T-cell (primary cell): ENCODE measurements around the gene B4GALT5. TPM values are rescaled to one million over a fixed set of nuclear protein-coding genes. Genes with fewer than 3 reads are reported as not detected.
A peak's percentile ranks its signal among the peaks of the same experiment; 100 is the strongest.

Experiments used
- ATAC-seq, 4 experiments: fragments of 200-7000 bp in 3 of 4; fragments of 150-1000 bp in 1 of 4; cut with Tn5 transposase; replicated peaks in 1 of 4; 1 replicate in 3 of 4; 2 replicates in 1 of 4; pipeline ENCODE4 v1.10.0; 2021; ENCODE audit warnings: moderate library complexity in 3 of 4, mild to moderate bottlenecking in 2 of 4, moderate number of reproducible peaks in 1 of 4
- CTCF ChIA-PET, 2 donors: fragments of 300-600 bp; sonication (Branson Sonifier 250); formaldehyde crosslinking; loops; one replicate each; lab custom pipeline; 2022; ENCODE audit warnings: antibody characterized with exemption in 2 of 2; lab: Charles Lee
- POLR2A ChIA-PET, 2 donors: fragments of 300-600 bp; sonication (Branson Sonifier 250); formaldehyde crosslinking; loops; one replicate each; lab custom pipeline; 2022; ENCODE audit warnings: antibody characterized with exemption in 2 of 2; lab: Charles Lee
- DNase-seq, 35 experiments: peaks; one replicate each; pipeline versions ENCODE4 v3.0.0 to v3.0.0-alpha.2; 2013 to 2023
- H3K27ac ChIP-seq: one replicate; pipeline ENCODE4 v1.5.1; 2013; ENCODE audit warnings: low read length
- H3K27me3 ChIP-seq, 2 experiments: replicated peaks in 1 of 2; 1 replicate in 1 of 2; 2 replicates in 1 of 2; pipeline versions ENCODE4 v1.6.1 to v1.7.0; 2013; ENCODE audit warnings: low read length in 1 of 2, mixed read lengths in 1 of 2; ENCODE audit not compliant: control insufficient read depth in 2 of 2, insufficient read depth in 2 of 2; ENCODE audit errors: extremely low read depth in 1 of 2
- H3K36me3 ChIP-seq, 2 donors: 1 replicate in 1 of 2; 2 replicates in 1 of 2; pipeline versions ENCODE4 v1.6.1 to v1.7.0; 2013; ENCODE audit warnings: low read length in 1 of 2; ENCODE audit not compliant: control insufficient read depth in 2 of 2, insufficient read depth in 1 of 2; ENCODE audit errors: extremely low read depth in 1 of 2
- H3K4me1 ChIP-seq, 2 experiments: 1 replicate in 1 of 2; 2 replicates in 1 of 2; pipeline versions ENCODE4 v1.6.1 to v1.7.0; 2013; ENCODE audit warnings: low read length in 2 of 2, mixed read lengths in 1 of 2; ENCODE audit not compliant: insufficient read depth in 2 of 2, control insufficient read depth in 1 of 2; ENCODE audit errors: extremely low read depth in 1 of 2
- H3K4me3 ChIP-seq, 2 donors: 1 replicate in 1 of 2; 2 replicates in 1 of 2; pipeline versions ENCODE4 v1.5.1 to v1.7.0; 2013; ENCODE audit warnings: mild to moderate bottlenecking in 2 of 2, low read length in 1 of 2, moderate library complexity in 1 of 2; ENCODE audit not compliant: control insufficient read depth in 1 of 2; ENCODE audit errors: extremely low read depth in 1 of 2
- H3K9me3 ChIP-seq: 2 replicates; pipeline ENCODE4 v1.7.0; 2013
- H3K27ac Mint-ChIP-seq, 2 donors: one replicate each; pipeline ENCODE4 v1.8.0; 2020 to 2021; ENCODE audit warnings: mild to moderate bottlenecking in 2 of 2, mixed read lengths in 2 of 2
- H3K27me3 Mint-ChIP-seq, 2 donors: one replicate each; pipeline ENCODE4 v1.8.0; 2021 to 2022; ENCODE audit warnings: mixed read lengths in 2 of 2
- H3K36me3 Mint-ChIP-seq: one replicate; pipeline ENCODE4 v1.8.0; 2021; ENCODE audit warnings: mixed read lengths
- H3K4me1 Mint-ChIP-seq, 3 donors: one replicate each; pipeline ENCODE4 v1.8.0; 2020 to 2022; ENCODE audit warnings: mixed read lengths in 3 of 3, mild to moderate bottlenecking in 1 of 3
- H3K4me3 Mint-ChIP-seq, 3 donors: one replicate each; pipeline ENCODE4 v1.8.0; 2020 to 2022; ENCODE audit warnings: mild to moderate bottlenecking in 3 of 3, mixed read lengths in 3 of 3, moderate library complexity in 3 of 3
- H3K9me3 Mint-ChIP-seq, 3 donors: one replicate each; pipeline ENCODE4 v1.8.0; 2020 to 2022; ENCODE audit warnings: mixed read lengths in 3 of 3
- WGBS: methylation state at CpG from one replicate; pipeline ENCODE4 v1.1.5; 2013; ENCODE audit warnings: missing lambda C conversion rate; ENCODE audit not compliant: insufficient coverage; 5-methylcytosine and 5-hydroxymethylcytosine counted together
- total RNA-seq, 35 experiments: library from RNA in 6 of 35; stranded (reverse) in 6 of 35; fragments of 120-200 nt in 1 of 35; gene quantifications; one replicate each; pipeline versions ENCODE4 v1.2.1 to v1.2.4 and lab custom pipeline; 2013 to 2026

The B4GALT5 gene
- total RNA-seq, 5 donors from 2014 or later (not counting 1 experiment from before 2014, with no cell fraction given) = 4.6 to 11.9 (median 9.2) TPM

DNA sequence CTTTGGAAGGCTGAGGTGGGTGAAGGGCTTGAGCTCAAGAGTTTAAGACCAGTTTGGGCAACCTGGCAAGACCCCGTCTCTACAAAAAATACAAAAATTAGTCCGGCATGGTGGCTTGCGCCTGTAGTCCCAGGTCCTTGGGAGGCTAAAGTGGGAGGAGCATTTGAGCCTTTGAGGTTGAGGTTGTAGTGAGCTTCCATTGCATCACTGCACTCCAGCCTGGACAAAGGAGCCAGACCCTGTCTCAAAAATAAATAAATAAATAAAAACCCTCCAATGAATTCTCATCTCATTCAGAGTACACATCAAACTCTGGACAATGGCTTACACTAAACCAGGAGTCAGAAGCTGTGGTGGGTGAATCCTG is 31.8 kb downstream of the B4GALT5 start:
- POLR2A ChIA-PET = no interaction called here

DNA sequence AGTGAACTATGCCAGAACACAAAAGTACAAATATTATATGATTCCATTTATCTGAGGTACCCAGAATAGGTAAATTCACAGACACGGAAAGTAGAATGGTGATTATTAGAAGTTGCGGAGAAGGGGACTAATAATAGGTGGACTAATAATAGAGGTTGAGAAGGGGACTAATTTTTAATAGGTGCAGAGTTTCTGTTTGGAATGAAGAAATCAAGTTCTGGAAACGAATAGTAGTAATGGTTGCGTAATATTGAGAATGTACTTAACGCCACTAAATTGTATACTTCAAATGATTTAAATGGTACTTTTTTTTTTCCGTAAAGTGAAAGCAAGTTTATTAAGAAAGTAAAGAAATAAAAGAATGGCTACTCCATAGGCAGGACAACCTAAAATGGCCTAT is 33.2 kb downstream of the B4GALT5 start:
- no peaks in the 10 kb centered on the region for H3K27me3 Mint-ChIP-seq
- ChIA-PET CTCF (interaction anchor here in 1 of 2 donors (0.9 to 1.0 kb wide), 2 partner anchors 9 to 15 kb away, joined by 3 to 6 read pairs; no protein-coding TSS in a partner anchor), POLR2A (no interaction called here)
- WGBS = 80% methylated on average over 1 of the region's 6 CpGs
- peaks cover 18% of the 10 kb centered on the region for H3K36me3 Mint-ChIP-seq
- no peak overlapping the region for H3K27ac ChIP-seq
- no peaks in the 10 kb centered on the region for H3K9me3 Mint-ChIP-seq
- peaks cover 0 to 42% of the 10 kb centered on the region in 2 experiments for H3K4me1 ChIP-seq
- no peaks in the 10 kb centered on the region for H3K27me3 ChIP-seq
- DNase-seq (no peak), ATAC-seq (no peak)
- peaks cover 32 to 71% (median 59%) of the 10 kb centered on the region in 3 donors for H3K4me1 Mint-ChIP-seq
- H3K4me3 Mint-ChIP-seq = no peak overlapping the region
- H3K9me3 ChIP-seq = no peaks in the 10 kb centered on the region
- H3K36me3 ChIP-seq = peaks cover 0 to 3% of the 10 kb centered on the region in 2 donors
- H3K4me3 ChIP-seq = no peak overlapping the region
- H3K27ac Mint-ChIP-seq = peak overlapping the region in 1 of 2 donors; percentile 21

More for the DNA sequence above, 31.8 kb downstream of the B4GALT5 start:
- Mint-ChIP-seq H3K4me1 (peaks cover 22 to 66% (median 54%) of the 10 kb centered on the region in 3 donors), H3K27me3 (no peaks in the 10 kb centered on the region), H3K4me3 (no peak overlapping the region), H3K27ac (peak overlapping the region in 1 of 2 donors; percentile 25), H3K9me3 (no peaks in the 10 kb centered on the region), H3K36me3 (peaks cover 18% of the 10 kb centered on the region)
- Histone ChIP-seq H3K27ac (no peak overlapping the region), H3K27me3 (no peaks in the 10 kb centered on the region), H3K36me3 (peaks cover 0 to 3% of the 10 kb centered on the region in 2 donors), H3K4me3 (no peak overlapping the region), H3K9me3 (no peaks in the 10 kb centered on the region), H3K4me1 (peaks cover 0 to 33% of the 10 kb centered on the region in 2 experiments)
- WGBS = no CpG with 5 or more reads among the region's 3 CpGs
- DNase-seq (no peak), ATAC-seq (no peak)
- CTCF ChIA-PET = no interaction called here

GRCh38 chr20:49679634-49680033 is 34.0 kb downstream of the B4GALT5 start:
- peaks cover 0 to 3% of the 10 kb centered on the region in 2 donors for H3K36me3 ChIP-seq
- POLR2A ChIA-PET = interaction anchor here in 1 of 2 donors (1.3 kb wide), 1 partner anchor 11 kb away, joined by 6 read pairs; no protein-coding TSS in a partner anchor
- peak overlapping the region in 1 of 2 donors; percentile 71 for H3K27ac Mint-ChIP-seq
- H3K4me1 Mint-ChIP-seq = peaks cover 32 to 74% (median 60%) of the 10 kb centered on the region in 3 donors
- H3K9me3 ChIP-seq = no peaks in the 10 kb centered on the region
- DNase-seq (no peak), ATAC-seq (no peak)
- no peaks in the 10 kb centered on the region for H3K9me3 Mint-ChIP-seq
- no CpG with 5 or more reads among the region's 1 CpG for WGBS
- no peak overlapping the region for H3K4me3 ChIP-seq
- H3K27me3 Mint-ChIP-seq = no peaks in the 10 kb centered on the region
- no peaks in the 10 kb centered on the region for H3K27me3 ChIP-seq
- CTCF ChIA-PET = interaction anchor here in 1 of 2 donors (0.9 to 1.2 kb wide), 2 partner anchors 11 to 14 kb away, joined by 3 read pairs; no protein-coding TSS in a partner anchor
- peaks cover 0 to 47% of the 10 kb centered on the region in 2 experiments for H3K4me1 ChIP-seq
- H3K36me3 Mint-ChIP-seq = peaks cover 18% of the 10 kb centered on the region
- H3K27ac ChIP-seq = no peak overlapping the region
- no peak overlapping the region for H3K4me3 Mint-ChIP-seq

- Histone ChIP-seq H3K9me3 (no peaks in the 10 kb centered on the region), H3K27me3 (no peaks in the 10 kb centered on the region), H3K4me1 (peaks cover 0 to 57% of the 10 kb centered on the region in 2 experiments), H3K36me3 (peaks cover 0 to 3% of the 10 kb centered on the region in 2 donors), H3K27ac (peak overlapping the region; percentile 85), H3K4me3 (no peak overlapping the region)
- ChIA-PET CTCF (interaction anchor here in 1 of 2 donors (1.0 kb wide), 2 partner anchors 15 to 32 kb away, joined by 3 read pairs; no protein-coding TSS in a partner anchor), POLR2A (interaction anchor here in 1 of 2 donors (0.7 kb wide), 1 partner anchor 8 kb away, joined by 3 read pairs; no protein-coding TSS in a partner anchor)
- Mint-ChIP-seq H3K36me3 (peaks cover 16% of the 10 kb centered on the region), H3K27ac (peak overlapping the region; percentile 82 to 84), H3K4me3 (no peak overlapping the region), H3K4me1 (peaks cover 32 to 78% (median 63%) of the 10 kb centered on the region in 3 donors), H3K9me3 (no peaks in the 10 kb centered on the region), H3K27me3 (no peaks in the 10 kb centered on the region)
- no peak for DNase-seq
- WGBS = 91% methylated on average over 4 of the region's 11 CpGs
- ATAC-seq = no peak
Observed at GRCh38 chr20:49677777-49678758, 35.6 kb downstream of the B4GALT5 start.

GRCh38 chr20:49676581-49677291 is 36.9 kb downstream of the B4GALT5 start:
- Histone ChIP-seq H3K27me3 (no peaks in the 10 kb centered on the region), H3K4me3 (no peak overlapping the region), H3K9me3 (no peaks in the 10 kb centered on the region), H3K4me1 (peaks cover 0 to 57% of the 10 kb centered on the region in 2 experiments), H3K36me3 (no peaks in the 10 kb centered on the region), H3K27ac (peak overlapping the region; percentile 85)
- ATAC-seq = peak; percentile 73 to 91 (median 82)
- Mint-ChIP-seq H3K4me3 (peak overlapping the region; percentile 0 to 21 (median 14)), H3K36me3 (peaks cover 6% of the 10 kb centered on the region), H3K27me3 (no peaks in the 10 kb centered on the region), H3K4me1 (peaks cover 32 to 78% (median 65%) of the 10 kb centered on the region in 3 donors), H3K9me3 (no peaks in the 10 kb centered on the region), H3K27ac (peak overlapping the region; percentile 82 to 84)
- 45% methylated on average over 3 of the region's 6 CpGs for WGBS
- POLR2A ChIA-PET = interaction anchor here in 1 of 2 donors (0.6 to 0.8 kb wide), 2 partner anchors 9 to 1254 kb away, joined by 3 to 5 read pairs; no protein-coding TSS in a partner anchor
- peak in 32 of 35 experiments; percentile 3 to 77 (median 42) for DNase-seq
- CTCF ChIA-PET = interaction anchor here in 1 of 2 donors (0.9 to 1.5 kb wide), 3 partner anchors 8 to 25 kb away, joined by 3 to 5 read pairs (median 3); no protein-coding TSS in a partner anchor
